ENCODE measurements around the gene RAB12. TPM values are rescaled to one million over a fixed set of nuclear protein-coding genes. Genes with fewer than 3 reads are reported as not detected.
"Not testable (repeated sequence)": the region's sequence is repeated elsewhere in the genome, so short reads cannot be mapped to it uniquely, and the experiment has no call there.

RAB12 gene
- total RNA-seq, 1 donor: 35.7 TPM

- not testable (repeated sequence) for H3K9me3 ChIP-seq (ENCODE audit: low read depth, low read length); H3K27me3 ChIP-seq (ENCODE audit: insufficient read depth, low read length); H3K4me3 ChIP-seq (ENCODE audit: low read length); H3K4me1 ChIP-seq (ENCODE audit: insufficient read depth, low read length)
Measured at GRCh38 chr18:8651478-8652261, 42.4 kb downstream of the RAB12 start.

- H3K27me3 ChIP-seq (ENCODE audit: insufficient read depth, low read length): peaks cover 4% of the 10 kb centered on the region
- no peaks in the 10 kb centered on the region for H3K9me3 ChIP-seq (ENCODE audit: low read depth, low read length)
- H3K4me1 ChIP-seq (ENCODE audit: insufficient read depth, low read length): no peaks in the 10 kb centered on the region
- no peak overlapping the region for H3K4me3 ChIP-seq (ENCODE audit: low read length)
Measured at GRCh38 chr18:8654503-8655451, 45.5 kb downstream of the RAB12 start.

GRCh38 chr18:8656232-8656631, 47.0 kb downstream of the RAB12 start:
- Histone ChIP-seq H3K4me3 (ENCODE audit: low read length) (no peak overlapping the region), H3K27me3 (ENCODE audit: insufficient read depth, low read length) (peaks cover 4% of the 10 kb centered on the region), H3K9me3 (ENCODE audit: low read depth, low read length) (no peaks in the 10 kb centered on the region), H3K4me1 (ENCODE audit: insufficient read depth, low read length) (no peaks in the 10 kb centered on the region)

- Histone ChIP-seq H3K27me3 (ENCODE audit: insufficient read depth, low read length) (peaks cover 10% of the 10 kb centered on the region), H3K4me1 (ENCODE audit: insufficient read depth, low read length) (peaks cover 6% of the 10 kb centered on the region), H3K4me3 (ENCODE audit: low read length) (no peak overlapping the region), H3K9me3 (ENCODE audit: low read depth, low read length) (no peaks in the 10 kb centered on the region)
Measured at GRCh38 chr18:8657050-8657820, 48.0 kb downstream of the RAB12 start.

DNA sequence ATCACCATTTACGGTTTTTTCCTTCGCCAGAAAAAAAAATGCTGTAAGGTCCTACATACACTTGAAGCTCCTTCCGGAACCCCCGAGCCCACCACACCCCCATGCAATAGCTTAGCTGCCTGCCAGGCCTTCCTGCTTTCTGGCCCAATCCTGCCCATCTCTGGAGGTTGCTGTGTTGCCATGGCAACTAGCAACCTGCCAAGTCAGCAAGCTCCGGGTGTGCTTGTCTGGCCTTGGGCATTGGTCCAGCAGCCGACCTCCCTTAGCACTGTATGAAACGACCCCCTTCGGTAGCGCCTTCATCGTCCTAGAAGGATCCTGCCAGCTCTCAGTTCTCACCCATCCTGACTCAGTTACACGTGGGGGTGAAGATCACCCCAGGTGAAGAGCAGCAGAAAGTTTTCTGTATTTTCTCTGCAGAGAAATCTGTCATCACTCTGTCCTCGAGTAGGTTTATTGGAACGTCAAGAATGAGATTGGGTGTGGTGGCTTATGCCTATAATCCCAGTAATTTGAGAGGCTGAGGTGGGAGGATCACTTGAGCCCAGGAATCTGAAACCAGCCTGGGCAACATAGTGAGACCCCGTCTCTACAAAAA, 48.7 kb downstream of the RAB12 start:
- Histone ChIP-seq H3K9me3 (ENCODE audit: low read depth, low read length) (no peaks in the 10 kb centered on the region), H3K4me1 (ENCODE audit: insufficient read depth, low read length) (peaks cover 6% of the 10 kb centered on the region), H3K27me3 (ENCODE audit: insufficient read depth, low read length) (peaks cover 10% of the 10 kb centered on the region), H3K4me3 (ENCODE audit: low read length) (no peak overlapping the region)

DNA sequence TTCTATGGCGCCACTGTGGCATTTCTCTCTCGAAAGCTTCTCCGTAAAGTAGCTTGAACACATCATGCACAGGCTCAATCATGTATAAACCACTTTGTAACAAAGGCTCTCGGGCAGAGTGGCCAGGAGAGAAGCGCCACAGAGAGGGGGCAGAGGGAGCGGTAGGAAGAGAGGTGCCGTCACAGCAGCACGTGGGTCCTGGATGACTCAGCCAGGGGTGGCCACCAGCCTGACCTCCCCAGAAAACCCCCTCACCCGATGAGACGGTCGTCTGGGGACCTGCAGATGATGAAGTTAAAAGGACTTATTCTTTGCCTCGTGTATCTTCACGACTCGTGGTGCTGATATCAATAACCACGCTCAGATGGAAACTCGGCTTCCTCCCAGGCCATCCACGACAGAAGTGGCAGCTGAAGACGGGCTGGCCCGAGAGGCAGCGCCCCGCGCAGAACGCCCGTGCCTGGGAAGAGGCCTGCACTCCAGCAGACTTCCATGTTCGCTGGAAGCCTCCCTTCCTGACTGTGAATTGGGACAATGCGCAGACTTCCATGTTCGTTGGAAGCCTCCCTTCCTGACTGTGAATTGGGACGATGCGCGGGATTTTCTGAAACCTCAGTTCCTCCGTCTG, 49.7 kb downstream of the RAB12 start:
- H3K4me3 ChIP-seq (ENCODE audit: low read length): no peak overlapping the region
- H3K27me3 ChIP-seq (ENCODE audit: insufficient read depth, low read length): peaks cover 7% of the 10 kb centered on the region
- H3K9me3 ChIP-seq (ENCODE audit: low read depth, low read length): no peaks in the 10 kb centered on the region
- peaks cover 6% of the 10 kb centered on the region for H3K4me1 ChIP-seq (ENCODE audit: insufficient read depth, low read length)

DNA sequence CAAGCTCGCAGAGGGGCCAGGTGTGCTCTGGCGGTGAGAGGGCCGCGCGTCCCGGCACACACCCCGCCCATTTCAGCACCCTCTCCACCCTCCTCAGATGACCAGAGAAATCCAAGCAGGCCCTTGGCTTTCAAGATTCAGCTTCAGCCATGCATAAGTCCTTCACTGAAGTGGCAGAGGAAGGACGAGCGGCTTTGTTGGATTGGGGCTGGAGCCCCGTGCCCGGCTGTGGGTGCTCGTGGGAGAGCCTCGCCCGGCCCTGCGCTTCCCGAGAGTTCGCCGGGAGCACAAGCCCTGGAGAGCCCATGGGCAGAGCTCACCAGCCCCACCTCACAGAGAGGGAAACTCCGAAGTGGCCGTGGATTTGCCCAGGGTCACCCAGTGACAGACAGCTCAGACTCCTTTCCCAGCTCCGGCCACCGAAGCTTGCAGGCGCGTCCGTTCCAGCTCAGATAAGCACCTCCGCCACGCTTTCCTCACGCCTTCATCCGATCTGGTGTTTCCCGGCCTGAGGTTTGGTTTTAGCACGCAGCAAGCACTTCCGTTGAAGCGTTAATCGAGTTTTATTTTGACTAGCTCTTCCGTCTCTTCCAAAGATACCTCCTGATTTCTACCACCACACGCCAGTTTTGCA, 50.5 kb downstream of the RAB12 start:
- Histone ChIP-seq H3K4me3 (ENCODE audit: low read length) (no peak overlapping the region), H3K4me1 (ENCODE audit: insufficient read depth, low read length) (peaks cover 6% of the 10 kb centered on the region), H3K27me3 (ENCODE audit: insufficient read depth, low read length) (peaks cover 7% of the 10 kb centered on the region), H3K9me3 (ENCODE audit: low read depth, low read length) (no peaks in the 10 kb centered on the region)

DNA sequence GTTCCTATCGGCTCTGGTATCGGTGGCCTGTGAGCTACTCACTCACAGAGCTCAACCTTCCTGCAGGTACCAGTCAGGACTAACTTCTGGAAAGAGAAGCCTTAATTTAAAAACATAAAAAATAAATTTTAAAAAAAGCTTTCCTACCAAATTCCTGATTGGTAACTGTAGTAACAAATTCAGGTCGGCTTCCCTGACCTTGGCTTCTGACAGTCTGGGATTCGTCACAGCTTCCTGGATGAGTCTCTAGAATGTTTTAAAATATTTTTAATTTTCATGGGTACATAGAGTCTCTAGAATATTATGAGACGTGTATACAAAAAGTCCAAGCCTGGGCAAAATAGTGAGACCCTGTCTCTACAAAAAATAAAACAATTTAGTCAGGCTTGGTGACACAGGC, 51.1 kb downstream of the RAB12 start:
- no peak overlapping the region for H3K4me3 ChIP-seq (ENCODE audit: low read length)
- peaks cover 6% of the 10 kb centered on the region for H3K4me1 ChIP-seq (ENCODE audit: insufficient read depth, low read length)
- H3K9me3 ChIP-seq (ENCODE audit: low read depth, low read length): no peaks in the 10 kb centered on the region
- peaks cover 7% of the 10 kb centered on the region for H3K27me3 ChIP-seq (ENCODE audit: insufficient read depth, low read length)

DNA sequence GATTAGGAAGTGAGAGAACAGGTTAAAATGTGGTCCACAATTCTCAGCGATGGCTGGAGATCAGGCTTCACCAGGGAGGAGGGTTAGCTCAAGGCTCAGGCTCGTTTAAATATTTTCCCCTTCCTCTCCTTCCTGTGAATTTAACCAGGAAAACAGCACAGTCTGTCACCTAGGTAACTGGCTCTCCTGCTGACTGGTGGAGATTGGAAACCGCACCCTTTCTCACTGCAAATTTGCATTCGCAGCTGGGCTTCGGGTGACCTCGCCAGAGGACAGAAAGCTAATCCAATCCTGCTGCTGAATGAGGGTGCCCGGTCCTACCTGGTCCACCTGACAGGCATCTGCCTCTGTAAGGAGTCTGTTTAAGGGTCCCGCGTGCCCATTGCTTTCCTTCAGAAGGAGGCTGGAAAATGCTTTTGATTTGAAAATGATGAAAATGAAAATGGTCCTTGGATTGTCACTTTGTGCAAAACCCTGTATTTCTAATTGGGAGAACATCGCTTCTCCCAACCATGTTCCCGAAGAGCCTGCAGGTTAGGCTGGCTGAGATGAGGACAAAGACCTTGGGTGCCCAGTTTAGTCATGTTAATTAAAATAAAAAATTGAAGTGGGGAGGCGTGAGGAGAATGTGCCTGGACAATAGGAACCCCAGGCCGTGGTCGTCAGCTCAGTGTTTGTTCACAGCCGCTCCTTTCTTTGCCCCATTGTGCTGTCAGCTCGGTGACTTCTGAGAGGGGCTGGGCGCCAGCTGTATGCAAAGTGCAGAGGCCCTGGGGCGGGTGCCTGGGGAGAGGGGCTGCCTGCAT, 52.7 kb downstream of the RAB12 start:
- Histone ChIP-seq H3K27me3 (ENCODE audit: insufficient read depth, low read length) (peaks cover 7% of the 10 kb centered on the region), H3K4me1 (ENCODE audit: insufficient read depth, low read length) (peaks cover 6% of the 10 kb centered on the region), H3K4me3 (ENCODE audit: low read length) (no peak overlapping the region), H3K9me3 (ENCODE audit: low read depth, low read length) (no peaks in the 10 kb centered on the region)

DNA sequence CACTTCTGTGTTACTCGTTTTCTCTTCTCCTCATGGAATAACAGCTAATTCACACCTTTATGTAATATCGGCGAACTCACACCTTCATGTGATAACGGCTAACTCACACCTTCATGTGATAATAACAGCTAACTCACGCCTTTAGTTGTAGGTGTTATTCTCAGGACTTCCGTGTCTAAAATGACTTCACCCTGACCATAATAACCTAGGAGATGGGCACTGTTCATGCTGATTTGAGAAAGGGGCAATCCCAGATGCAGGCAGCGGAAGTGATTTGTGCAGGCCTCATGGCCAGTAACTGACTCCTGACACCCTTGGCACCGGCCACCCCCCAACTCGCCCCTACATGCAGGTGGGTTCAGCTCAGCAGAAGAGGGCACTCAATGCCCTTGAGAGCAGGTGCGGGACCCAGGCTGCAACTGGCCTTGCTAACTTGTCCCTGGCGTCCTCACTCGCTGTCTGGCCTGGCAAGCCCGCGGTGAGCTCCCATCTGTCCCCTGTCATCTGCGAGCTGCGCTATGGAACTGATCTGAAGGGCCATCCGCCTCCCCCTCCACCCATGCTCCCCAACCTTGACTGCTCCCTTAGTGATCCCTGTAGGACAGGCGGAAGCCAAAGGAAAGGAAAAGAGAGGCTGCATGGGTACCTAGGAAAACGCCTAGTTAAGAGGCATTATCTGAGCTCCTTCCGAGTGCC, 53.5 kb downstream of the RAB12 start:
- no peaks in the 10 kb centered on the region for H3K9me3 ChIP-seq (ENCODE audit: low read depth, low read length)
- H3K27me3 ChIP-seq (ENCODE audit: insufficient read depth, low read length): peaks cover 7% of the 10 kb centered on the region
- H3K4me1 ChIP-seq (ENCODE audit: insufficient read depth, low read length): peaks cover 6% of the 10 kb centered on the region
- no peak overlapping the region for H3K4me3 ChIP-seq (ENCODE audit: low read length)

DNA sequence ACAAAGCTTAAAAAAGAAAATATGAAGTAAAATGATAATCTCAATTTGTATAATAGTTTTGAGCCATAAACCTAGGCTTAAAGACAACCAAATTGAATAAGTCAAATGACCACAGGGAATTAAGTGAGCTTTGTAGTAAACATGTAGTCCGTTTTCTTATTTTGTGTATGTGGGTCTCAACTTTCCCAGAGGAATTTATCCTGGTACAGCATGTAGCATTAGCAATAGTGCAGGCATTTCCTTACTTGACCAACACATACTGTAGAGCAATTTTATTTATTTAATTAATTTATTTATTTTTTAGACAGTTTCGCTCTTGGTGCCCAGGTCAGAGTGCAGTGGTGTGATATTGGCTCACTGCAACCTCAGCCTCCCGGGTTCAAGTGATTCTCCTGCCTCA, 58.6 kb downstream of the RAB12 start:
- Histone ChIP-seq H3K9me3 (ENCODE audit: low read depth, low read length) (no peaks in the 10 kb centered on the region), H3K27me3 (ENCODE audit: insufficient read depth, low read length) (no peaks in the 10 kb centered on the region), H3K4me1 (ENCODE audit: insufficient read depth, low read length) (no peaks in the 10 kb centered on the region), H3K4me3 (ENCODE audit: low read length) (no peak overlapping the region)

DNA sequence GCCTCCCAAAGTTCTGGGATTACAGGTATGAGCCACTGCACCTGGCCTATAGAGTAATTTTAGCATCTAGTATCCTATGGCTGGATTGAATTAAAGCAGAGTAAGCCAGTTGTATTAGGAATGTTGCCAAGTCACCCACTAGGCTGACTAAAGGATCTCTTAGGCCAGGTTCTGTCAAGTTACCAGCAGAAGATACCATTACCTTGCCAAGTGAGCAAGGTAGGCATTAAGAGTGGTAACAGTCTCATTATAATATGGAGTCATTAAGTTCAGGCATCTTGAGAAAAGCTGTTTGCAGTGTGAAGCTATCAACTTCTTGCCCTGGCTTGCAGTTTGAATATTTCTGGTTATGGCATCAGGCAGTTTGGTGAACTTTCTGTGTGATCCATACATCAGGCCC, 59.1 kb downstream of the RAB12 start:
- Histone ChIP-seq H3K9me3 (ENCODE audit: low read depth, low read length) (no peaks in the 10 kb centered on the region), H3K4me1 (ENCODE audit: insufficient read depth, low read length) (no peaks in the 10 kb centered on the region), H3K27me3 (ENCODE audit: insufficient read depth, low read length) (no peaks in the 10 kb centered on the region), H3K4me3 (ENCODE audit: low read length) (no peak overlapping the region)

DNA sequence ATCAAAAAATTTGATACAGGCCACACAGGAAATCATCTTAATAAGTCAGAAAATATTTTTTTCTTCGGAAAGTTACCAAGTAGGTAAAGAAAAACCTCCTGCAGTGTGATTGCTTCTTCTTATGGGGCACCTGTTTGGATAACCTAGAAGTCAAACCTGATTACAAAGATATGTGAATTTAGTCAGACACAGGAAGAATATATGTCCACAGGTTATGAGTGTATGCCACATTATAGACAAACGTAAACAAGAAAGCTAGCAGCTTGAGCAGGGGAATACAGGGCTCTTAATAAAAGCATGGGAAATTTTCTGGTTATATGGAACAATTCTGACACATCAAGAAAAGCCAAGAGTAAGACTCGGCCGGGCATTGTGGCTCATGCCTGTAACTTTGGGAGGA, 60.3 kb downstream of the RAB12 start:
- Histone ChIP-seq H3K4me3 (ENCODE audit: low read length) (no peak overlapping the region), H3K4me1 (ENCODE audit: insufficient read depth, low read length) (no peaks in the 10 kb centered on the region), H3K27me3 (ENCODE audit: insufficient read depth, low read length) (no peaks in the 10 kb centered on the region), H3K9me3 (ENCODE audit: low read depth, low read length) (no peaks in the 10 kb centered on the region)

All from mononuclear cell (primary cell).